ENCODE results near the gene PACSIN1.

Gene PACSIN1

DNA sequence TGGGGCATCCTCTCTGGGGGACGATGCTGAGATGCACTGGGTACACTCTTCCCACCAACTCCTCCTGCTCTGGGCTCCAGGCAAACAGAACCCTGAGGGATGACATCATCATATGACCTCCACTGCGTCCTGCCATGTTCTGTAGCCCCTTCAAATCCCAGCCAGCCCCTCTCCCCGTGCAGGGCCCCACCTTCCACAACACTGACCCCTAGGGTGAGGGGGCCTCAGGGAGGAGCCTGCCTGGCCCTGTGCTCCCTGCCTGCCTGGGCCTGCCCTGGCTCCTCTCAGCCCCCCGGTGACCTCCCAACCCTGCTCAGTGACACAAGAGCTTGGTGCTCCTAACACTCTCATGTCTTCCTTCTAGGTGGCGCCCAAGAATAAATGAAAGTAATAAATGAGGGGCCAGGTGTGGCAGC lies 99.9 kb downstream of the PACSIN1 start:
- DNase-seq: peak; percentile 73

DNA sequence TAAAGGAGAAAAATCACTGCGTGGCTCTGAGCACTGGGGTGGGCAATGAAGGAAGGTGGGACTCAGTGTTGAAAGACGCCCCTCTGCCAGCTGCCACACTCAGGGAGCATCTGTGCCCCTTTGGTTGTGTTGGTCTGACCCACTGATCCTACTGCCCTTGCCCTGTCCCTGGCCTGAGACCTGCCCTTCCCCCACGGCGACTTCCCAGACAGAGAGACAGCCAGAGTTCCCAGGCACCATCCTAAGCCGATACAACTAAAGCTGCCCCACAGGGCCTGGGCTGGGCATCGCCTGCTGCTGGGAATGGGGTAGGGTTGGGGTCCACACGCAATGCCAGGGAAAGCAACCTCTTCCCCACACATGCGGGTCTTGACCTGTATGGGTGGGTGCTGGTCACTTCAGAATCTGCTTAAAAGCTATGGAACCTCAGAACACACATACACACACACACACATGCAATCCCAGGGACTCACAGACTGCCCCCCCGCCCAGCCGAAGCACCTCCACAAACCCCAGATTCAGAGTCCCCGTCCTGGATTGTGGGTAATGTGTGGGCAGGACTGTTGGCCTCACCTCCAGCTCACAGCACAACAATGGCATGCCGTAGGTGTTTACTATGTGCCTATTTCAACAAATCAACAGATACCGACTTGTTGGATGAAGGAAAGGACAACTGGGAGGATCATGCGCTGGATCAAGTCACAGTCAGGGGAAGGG lies 101.1 kb downstream of the PACSIN1 start:
- DNase-seq: no peak

DNA sequence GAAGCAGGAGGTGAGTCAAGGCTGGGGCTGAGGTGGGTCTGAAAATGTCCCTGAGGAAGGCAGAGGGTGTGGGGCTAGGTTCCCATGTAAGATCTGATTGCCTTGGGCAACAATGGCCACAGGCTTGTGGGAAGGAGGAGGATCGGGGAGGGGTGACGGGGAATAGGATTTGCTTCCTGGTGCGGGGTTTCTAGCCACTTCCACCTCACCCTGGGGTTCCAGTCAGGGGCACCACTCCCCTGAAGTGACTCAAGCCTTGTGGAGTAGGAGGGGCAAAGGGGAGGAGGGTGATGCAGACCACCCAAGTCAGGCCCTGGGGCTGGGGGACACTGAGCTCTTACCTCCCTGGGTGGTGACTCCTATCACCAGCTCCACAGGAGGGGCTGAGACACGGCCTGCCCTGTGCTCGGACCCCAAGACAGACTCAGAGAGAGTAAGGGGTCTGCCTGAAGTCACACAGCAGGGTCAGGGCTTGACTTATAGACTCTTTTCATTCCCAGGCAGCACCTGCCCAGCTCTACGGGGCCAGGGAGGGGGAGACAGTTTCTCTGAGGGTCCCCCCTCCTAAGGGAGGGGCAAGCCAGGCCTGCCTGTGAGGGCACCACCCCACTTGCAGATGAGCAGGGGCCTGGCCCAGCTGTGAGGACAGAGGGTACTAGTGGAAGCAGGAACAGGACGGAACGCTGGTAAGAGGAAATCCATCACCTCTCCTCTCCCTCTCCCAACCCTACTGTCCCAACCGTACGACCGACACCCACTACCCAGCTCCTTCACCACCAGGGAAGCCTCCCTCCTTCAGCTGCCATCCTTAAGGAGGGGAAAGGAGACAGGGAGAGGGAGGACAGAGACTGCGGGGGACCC lies 102.7 kb downstream of the PACSIN1 start:
- DNase-seq: peak; percentile 29

DNA sequence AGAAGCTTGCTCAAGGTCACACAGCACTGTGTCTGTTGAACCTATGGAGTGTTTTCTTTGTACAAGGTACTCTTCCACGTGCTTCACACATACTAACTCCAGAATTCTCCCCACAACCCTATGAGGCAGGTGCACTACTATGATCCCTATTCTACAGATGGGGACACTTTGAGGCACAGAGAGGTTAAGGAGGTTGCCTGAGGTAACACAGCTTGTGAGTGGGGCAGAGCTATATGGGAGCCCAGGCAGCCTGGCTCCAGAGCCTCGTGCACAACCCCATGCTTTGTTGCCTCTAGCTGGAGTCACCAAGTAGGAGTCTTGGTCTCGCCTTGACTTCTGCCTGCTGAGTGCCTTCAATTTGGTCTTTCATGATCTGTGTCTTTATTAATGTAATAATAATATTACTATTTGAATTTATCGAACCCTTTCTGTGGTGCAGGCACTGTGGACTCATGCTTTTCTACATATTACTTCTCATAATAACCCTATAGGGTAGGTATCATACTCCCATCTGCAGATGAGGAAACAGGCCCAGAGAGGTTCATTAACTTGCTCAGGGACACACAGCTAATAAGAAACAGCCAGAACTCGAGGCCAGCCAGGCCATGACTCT lies 103.6 kb downstream of the PACSIN1 start:
- DNase-seq: no peak

DNA sequence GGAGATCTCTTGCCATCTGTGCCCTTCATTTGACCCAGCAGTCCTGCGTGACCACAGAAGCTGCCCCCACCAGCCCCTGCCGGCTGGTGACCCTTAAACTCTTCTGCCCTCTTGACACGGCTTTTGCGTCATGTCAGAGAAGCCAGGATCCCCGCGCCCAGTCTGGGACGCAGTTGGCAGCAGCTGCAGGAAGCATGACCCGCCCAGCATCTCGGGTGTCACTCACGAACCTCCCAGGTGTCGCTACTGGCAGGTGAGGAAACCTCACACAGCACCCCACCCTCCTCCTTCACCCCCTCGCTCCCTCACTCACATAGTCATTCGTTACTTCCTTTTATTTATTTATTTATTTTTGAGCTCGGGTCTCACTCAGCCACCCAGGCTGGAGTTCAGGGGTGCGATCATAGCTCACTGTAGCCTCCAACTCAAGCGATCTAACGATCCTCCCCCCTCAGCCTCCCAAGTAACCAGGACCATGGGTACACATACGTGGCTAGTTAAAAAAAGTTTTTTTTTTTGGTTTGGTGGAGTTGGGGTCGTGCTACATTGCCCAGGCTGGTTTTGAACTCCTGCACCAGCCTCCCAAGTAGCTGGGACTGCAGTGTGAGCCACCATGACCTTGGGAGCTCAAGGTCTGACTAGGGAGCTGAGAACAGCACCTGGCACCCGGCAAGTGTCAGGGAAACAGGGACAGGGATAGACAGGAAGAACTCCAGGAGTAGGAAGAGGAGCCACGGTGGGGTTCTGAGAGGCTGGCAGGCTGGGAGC lies 104.4 kb downstream of the PACSIN1 start:
- DNase-seq: peak; percentile 42

DNA sequence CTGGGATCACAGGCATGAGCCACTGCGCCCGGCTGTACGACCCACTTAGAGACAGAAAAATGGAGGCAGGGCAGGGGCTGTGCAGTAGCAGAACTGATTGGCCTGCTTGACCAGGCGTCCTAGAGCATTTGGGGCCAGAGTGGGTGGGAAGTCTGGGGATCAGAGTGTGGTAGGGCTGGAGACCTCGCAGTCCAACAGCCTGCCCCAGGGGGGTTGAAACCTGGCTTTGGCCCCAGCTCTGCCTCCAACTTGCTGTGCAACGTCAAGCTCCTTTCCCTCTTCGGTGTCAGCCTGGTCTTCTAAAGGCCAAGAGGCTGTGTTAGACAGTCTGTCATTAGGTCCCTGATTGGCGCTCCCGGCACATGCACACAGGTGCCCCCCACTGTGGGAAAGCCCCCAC lies 105.5 kb downstream of the PACSIN1 start:
- DNase-seq: no peak

DNA sequence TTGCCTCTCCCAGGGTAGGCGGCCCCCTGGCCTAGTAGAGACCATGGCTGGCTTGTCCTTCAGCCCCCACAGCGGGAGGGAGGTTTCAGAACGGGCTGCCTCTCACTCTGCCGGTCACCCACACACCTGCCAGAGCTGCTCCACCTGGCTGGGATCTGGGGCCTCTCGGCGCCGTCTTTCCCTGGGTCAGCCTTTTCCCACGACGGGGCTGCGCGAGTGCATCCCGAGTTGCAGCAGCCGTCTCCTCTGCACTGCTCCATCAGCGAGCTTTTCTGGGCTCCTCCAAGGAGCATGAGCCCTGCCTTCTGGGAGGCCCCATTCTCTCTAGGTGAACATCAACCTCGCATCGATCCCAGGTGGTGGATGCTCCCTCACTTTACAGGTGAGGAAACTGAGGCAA lies 106.1 kb downstream of the PACSIN1 start:
- DNase-seq: no peak

DNA sequence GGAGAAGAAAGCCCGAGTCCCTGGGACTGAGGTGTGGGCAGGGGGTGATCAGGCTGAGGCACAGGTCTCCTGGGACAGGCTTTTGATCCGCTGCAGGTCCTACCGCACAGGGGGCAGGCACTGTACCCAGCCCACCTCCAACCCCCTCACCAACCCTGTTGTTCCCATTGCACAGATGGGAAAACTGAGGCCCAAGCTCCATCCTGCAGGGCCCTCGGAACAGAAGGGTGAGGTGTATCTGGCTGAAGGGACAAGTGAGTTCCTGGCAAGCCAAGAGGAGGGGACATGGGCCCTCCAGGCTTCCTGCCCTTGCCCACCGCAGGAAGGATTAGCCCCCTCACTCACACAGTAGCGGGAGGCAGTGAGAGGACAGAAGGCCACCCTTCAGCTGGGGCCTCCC lies 106.7 kb downstream of the PACSIN1 start:
- no peak for DNase-seq

DNA sequence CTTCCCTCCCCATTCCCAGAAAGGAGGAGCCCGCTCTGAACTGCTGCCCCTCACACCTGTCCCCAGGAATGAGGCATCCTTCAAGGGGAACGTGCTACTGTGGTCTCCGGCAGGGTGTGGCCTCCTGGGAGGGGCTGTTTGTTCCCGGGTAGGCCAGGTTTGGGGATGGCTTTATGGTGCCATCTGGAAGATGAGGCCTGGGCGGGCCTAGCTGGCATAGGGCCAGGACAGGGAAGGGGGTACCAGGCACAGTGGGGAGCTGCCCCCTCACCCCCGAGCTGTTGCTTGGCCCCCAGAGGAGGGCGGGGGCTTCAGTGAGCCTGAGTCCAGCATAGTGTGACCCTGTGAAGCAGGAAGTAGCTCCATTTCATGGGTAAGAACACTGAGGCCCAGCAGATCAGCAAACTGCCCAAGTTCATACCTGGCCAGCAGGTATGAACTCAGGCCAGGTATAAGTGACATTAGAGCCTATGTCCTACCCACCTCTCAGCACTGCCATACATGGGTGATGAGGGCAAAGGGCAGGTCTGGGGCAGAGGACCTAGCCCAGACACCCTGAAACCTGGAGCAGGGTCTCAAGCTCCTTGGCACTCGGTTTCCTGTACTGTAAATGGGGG lies 107.8 kb downstream of the PACSIN1 start:
- peak; percentile 50 for DNase-seq

DNA sequence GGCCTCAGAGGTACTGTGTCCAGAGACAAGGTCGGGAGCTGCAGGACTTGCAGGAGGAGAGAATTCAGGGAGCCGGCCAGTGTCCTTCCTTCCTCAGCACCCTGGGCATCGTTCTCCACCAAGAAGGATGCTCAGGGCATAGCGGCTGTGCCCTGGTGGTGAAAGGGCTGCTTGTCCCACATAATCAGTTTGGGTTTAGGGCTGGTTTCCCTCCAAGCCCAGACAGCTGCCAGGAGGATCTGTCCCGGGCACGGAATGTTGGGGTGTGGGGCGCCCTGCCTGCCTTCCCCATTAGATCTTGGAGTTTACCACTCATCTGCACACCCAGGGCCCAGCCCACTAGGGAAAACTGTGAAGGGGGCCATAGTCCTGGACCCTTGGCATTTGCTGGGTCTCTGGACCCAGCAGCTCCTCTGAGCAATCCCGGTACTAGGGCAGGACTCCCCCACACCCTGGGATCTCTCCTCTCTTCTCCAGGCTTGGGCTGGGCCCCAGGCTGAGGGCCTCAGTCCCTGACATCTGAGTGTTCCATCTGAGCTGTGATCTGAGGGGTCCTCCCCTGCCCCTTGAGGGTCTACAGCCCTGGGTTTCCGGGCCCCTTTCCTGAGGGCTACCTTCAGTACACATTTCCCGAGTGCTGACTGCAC lies 108.9 kb downstream of the PACSIN1 start:
- DNase-seq: no peak

DNA sequence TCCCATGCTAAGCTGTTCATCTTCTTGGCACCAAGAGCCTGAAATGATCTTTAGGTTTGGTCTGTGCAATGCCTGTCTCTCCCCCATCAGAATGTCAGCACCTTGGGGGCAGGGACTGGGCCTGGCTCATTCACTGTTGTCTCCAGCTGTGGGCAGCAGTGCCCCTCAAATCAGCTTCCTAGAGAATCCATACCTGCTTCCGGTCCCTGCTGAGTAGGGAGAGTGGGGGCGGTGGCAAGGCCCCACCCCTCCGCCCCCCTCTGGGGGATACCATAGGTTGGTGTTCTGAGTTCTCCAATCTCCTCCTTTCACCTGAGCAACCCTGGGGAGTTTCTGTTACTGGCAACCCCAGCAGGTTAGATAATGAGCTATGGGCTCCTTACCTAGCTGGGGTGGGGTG lies 109.5 kb downstream of the PACSIN1 start:
- DNase-seq: peak; percentile 88

DNA sequence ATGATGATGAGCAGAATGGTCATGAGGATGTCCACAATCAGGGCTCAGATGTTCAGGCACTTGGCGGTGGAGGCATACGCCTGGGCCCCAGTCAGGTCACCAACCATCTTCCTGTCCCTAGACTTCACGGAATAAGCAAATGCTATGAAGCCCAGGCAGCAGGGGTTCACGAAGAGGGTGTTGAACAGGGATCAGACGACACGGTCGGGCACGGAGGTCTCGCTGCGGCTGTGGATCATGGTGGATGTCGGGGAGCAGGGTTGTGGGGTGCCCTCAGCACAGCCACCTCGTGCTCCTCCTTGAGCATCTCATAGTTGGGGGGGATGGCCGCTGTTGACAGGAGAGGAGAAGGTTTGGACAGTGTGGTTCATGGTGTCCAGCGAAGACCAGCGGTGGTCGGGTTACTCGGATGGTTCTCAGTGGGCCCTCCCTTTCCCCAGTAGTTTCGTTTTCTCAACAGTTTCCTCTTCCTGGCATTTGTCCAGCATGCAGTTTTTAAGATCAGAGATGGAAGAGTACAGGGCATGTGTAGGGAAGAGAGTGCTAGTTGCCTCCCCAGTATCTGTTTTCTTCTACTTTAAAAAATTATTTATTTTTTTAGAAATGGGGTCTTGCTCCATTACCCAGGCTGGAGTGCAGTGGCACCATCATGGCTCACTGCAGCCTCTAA lies 110.5 kb downstream of the PACSIN1 start:
- DNase-seq: peak; percentile 23

DNA sequence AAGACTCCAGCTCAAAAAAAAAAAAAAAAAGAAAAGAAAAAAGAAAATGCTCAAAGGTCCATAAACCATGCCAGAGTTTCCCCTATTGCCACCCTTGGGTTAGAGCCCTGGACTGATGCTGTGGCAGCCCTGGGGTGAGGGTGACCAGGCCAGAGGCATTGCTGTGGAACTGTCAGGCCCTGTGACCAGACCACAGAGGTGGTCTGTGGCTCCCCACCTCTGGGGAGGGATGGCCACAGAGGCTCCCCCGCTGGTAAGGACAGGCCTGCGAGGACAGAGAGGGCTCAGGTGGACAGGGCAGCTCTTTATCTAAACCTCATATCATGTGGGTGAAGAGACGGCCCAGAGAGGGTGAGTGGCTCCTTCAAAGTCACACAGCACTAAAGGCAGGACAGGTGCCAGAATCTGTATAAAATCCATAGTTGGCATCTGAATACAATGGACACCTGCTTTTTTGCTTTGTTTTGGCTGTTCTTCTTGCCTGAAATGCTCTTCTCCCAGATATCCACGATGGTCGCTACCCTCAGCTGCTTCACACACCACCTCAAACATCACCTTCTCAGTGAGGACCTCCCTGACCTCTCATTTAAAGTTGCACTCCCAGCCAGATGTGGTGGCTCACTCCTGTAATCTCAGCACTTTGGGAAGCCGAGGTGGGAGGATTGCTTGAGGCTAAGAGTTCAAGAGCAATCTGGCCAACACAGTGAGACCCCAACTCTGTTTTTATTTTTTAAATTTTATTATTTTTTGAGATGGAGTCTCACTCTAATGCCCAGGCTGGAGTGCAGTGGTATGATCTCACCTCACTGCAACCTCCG lies 112.8 kb downstream of the PACSIN1 start:
- no peak for DNase-seq

DNA sequence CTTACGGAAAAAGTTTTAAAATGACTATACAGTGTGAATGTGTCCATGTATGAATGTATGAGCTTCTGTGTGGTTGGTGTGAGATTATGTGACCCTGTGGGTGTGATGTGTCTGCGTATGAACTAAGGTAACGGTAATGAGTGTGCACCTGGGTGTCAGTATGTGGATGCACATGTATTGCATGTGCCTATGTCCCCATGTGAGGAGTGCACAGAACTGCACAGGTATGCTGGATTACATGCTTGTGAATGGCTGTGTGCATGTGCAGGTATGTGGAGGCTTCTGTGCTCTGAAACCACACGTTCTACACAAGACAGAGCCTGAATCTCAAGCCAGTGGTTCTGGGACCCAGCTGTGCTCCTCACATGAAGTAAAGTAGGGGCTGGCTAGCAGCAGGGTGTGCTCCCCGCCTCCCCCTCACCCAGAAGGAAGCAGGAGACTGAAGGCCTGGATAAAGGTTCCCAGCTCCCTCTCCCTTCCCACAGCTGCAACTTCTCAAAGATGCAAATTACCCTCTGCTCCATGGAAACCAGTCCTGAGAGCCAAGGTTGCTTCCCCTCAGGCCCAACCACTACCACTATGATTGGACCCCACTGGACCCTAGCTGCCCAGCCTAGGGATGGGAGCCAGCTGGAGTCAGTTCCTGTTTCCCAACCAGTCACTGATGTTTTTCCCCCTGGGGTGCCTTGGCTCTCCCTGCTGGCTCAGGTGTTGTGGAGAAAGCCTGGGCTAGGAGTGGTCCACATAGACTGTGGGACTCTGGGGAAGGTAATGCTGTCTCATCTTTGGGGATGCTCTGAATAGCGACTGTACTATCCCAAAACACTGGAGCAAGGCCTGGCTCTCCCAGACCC lies 115.1 kb downstream of the PACSIN1 start:
- DNase-seq: peak; percentile 84

DNA sequence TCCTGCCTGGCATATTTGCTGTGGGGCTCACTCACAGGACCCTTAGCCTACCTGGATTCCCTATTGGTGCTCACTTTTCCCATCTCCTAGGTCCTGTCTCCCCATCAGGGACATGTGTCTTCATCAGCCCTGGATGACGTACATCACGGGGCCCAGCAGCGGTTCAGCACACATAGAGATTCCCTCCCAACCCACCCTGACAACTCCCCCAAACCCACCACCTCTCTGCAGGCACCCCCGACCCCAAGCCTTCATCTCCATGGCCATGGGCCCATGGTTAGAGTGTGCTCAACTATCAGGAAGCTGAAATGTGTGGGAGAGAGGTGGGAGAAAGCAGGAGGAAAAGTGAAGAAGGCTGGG lies 115.7 kb downstream of the PACSIN1 start:
- DNase-seq: no peak

DNA sequence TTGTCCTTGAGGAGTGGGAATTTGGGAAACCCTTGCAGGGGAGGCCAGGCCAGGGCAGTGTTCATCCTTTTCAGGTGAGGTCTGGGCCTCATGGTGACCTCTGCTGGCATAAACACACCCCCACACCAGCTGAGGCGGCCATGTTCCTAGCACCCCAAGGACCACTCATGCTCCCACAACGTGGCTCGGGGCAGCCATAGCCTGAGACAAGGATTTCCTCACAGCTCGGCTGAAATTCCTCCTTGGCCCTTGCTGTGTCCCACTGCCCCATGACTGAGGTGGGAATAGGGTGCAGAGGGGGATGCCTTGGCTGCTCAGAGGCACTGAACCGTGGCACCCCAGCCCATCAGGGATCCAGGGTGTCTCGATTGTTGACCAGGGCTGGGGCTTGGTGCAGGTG lies 117.6 kb downstream of the PACSIN1 start:
- no peak for DNase-seq

DNA sequence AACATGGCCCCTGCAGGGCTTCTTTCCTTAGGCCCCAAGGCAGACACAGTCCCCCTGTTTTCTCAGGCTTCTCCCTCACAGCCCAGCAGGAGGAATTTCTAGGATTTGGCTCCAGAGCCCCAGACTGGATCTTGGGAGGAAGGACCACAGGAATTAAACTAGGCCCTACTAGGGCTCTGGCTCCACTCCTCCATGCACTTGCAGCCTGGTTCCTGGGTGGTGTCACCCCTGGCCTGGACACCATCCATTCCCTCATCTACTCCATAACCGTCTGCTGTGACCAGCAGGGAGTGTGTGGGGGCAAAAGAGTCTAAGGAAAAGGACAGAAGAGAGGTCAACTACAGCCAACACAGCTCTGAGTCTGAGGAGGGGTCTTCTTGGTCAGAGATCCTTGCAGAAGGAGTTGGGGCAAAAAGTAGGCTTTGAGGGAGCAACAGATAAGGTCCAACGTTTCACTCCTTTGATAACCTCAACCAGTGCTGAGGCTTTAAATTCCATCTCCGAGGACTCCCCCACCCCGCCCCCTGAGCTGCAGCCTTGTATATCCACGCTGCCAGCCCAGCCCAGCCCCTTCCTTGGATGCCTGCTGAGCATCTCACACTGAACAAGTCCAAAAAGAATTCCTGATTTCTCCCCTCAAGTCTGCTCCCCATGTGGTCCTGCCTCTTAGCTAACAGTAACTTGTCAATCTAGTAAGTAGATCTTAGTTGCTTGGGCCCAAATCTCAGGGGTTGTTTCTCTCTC lies 118.2 kb downstream of the PACSIN1 start:
- no peak for DNase-seq

DNA sequence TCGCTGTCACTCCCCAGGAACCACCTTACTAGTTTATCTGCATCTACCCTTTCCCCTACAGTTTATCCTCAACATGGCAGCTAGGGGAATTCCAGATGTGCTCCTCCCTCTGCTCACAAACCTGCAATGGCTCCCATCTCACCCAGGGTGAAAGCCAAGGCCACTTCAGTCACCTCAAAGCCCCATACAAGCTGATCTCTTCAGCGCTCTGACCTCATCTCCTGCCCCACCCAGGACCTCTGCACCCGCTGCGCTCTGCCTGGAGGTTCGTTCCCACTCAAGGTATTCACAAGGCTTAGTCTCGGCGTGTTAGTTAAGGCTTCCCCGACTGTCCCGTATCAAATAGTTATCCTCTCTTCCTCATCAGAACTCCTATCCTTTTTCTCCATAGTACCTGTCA lies 118.8 kb downstream of the PACSIN1 start:
- DNase-seq: no peak
